Osteoblast (primary cell): Measurements from ENCODE around the gene GABRB3. TPM values are rescaled to one million over a fixed set of nuclear protein-coding genes. Genes with fewer than 3 reads are reported as not detected.

Source experiments
- DNase-seq: peaks from one replicate; pipeline ENCODE4 v3.0.0; 2011; ENCODE audit warnings: low spot score, mixed read lengths; ENCODE audit not compliant: insufficient read length; ENCODE audit errors: missing footprints
- H2AFZ ChIP-seq: 2 replicates; pipeline ENCODE4 v1.6.0; 2011; ENCODE audit warnings: mild to moderate bottlenecking, low read length
- H3K27ac ChIP-seq: 2 replicates; pipeline ENCODE4 v1.5.1; 2011; ENCODE audit warnings: mild to moderate bottlenecking, low read depth, low read length, moderate library complexity
- H3K27me3 ChIP-seq: 2 replicates; pipeline ENCODE4 v1.6.0; 2012; ENCODE audit warnings: mild to moderate bottlenecking, control low read depth, inconsistent platforms, low read length, moderate library complexity; ENCODE audit not compliant: insufficient read depth
- H3K36me3 ChIP-seq: 2 replicates; pipeline ENCODE4 v1.5.1; 2011; ENCODE audit warnings: mild to moderate bottlenecking, low read length, control low read depth, moderate library complexity; ENCODE audit not compliant: insufficient read depth
- H3K4me1 ChIP-seq: 2 replicates; pipeline ENCODE4 v1.5.1; 2011; ENCODE audit warnings: mild to moderate bottlenecking, low read length, control low read depth, moderate library complexity; ENCODE audit not compliant: insufficient read depth
- H3K4me2 ChIP-seq: 2 replicates; pipeline ENCODE4 v1.6.0; 2011; ENCODE audit warnings: mild to moderate bottlenecking, low read length; ENCODE audit not compliant: insufficient read depth
- H3K4me3 ChIP-seq: fragments of 200-600 bp; sonication (generic); 3 replicates; pipeline ENCODE4 v1.5.1; 2012; ENCODE audit warnings: mild to moderate bottlenecking, low read length, inconsistent platforms; ENCODE audit not compliant: insufficient read depth
- H3K79me2 ChIP-seq: 2 replicates; pipeline ENCODE4 v1.6.0; 2012; ENCODE audit warnings: mild to moderate bottlenecking, low read length, control low read depth, inconsistent platforms; ENCODE audit not compliant: insufficient read depth
- H3K9me3 ChIP-seq: 2 replicates; pipeline ENCODE4 v1.5.1; 2011; ENCODE audit warnings: low read depth, low read length, control low read depth
- H4K20me1 ChIP-seq: 2 replicates; pipeline ENCODE4 v1.6.0; 2012; ENCODE audit warnings: mild to moderate bottlenecking, low read length, control low read depth; ENCODE audit not compliant: insufficient read depth
- CTCF ChIP-seq: IDR thresholded peaks from 2 replicates; pipeline ENCODE4 v1.5.1; 2011; ENCODE audit warnings: mild to moderate bottlenecking, low read depth, low read length, moderate library complexity; ENCODE audit errors: extremely low read depth
- total RNA-seq: library from RNA; depleted of rRNA; stranded (reverse); fragments of >200 nt; gene quantifications from 2 replicates; pipeline ENCODE4 v1.2.3, GENCODE V29; 2012

GABRB3 gene
- total RNA-seq, 1 donor: under 0.01 TPM

GRCh38 chr15:26679927-26680326 is 92.9 kb downstream of the GABRB3 start:
- Histone ChIP-seq H3K79me2 (no peaks in the 10 kb centered on the region), H3K4me1 (no peaks in the 10 kb centered on the region), H4K20me1 (no peaks in the 10 kb centered on the region), H3K27me3 (no peaks in the 10 kb centered on the region), H3K36me3 (no peaks in the 10 kb centered on the region), H2AFZ (no peak overlapping the region), H3K4me2 (no peak overlapping the region), H3K4me3 (no peak overlapping the region), H3K27ac (no peak overlapping the region), H3K9me3 (peaks cover 6% of the 10 kb centered on the region)
- DNase-seq: no peak
- TF ChIP-seq CTCF: no peak

- H2AFZ ChIP-seq: no peak overlapping the region
- TF ChIP-seq CTCF: no peak
- no peaks in the 10 kb centered on the region for H3K4me1 ChIP-seq
- H3K79me2 ChIP-seq: no peaks in the 10 kb centered on the region
- DNase-seq: no peak
- no peaks in the 10 kb centered on the region for H3K27me3 ChIP-seq
- H3K4me3 ChIP-seq: no peak overlapping the region
- H3K9me3 ChIP-seq: peaks cover 5% of the 10 kb centered on the region
- no peaks in the 10 kb centered on the region for H3K36me3 ChIP-seq
- H4K20me1 ChIP-seq: no peaks in the 10 kb centered on the region
- no peak overlapping the region for H3K4me2 ChIP-seq
- H3K27ac ChIP-seq: no peak overlapping the region
Measured at GRCh38 chr15:26676115-26676514, 96.8 kb downstream of the GABRB3 start.

GRCh38 chr15:26674467-26674866 is 98.4 kb downstream of the GABRB3 start:
- Histone ChIP-seq H3K27me3 (no peaks in the 10 kb centered on the region), H4K20me1 (no peaks in the 10 kb centered on the region), H3K4me3 (no peak overlapping the region), H3K27ac (no peak overlapping the region), H2AFZ (no peak overlapping the region), H3K79me2 (no peaks in the 10 kb centered on the region), H3K4me2 (no peak overlapping the region), H3K36me3 (no peaks in the 10 kb centered on the region), H3K4me1 (no peaks in the 10 kb centered on the region), H3K9me3 (no peaks in the 10 kb centered on the region)
- DNase-seq: no peak
- no peak for TF ChIP-seq CTCF

- no peak for DNase-seq
- Histone ChIP-seq H3K36me3 (no peaks in the 10 kb centered on the region), H3K4me2 (no peak overlapping the region), H3K9me3 (no peaks in the 10 kb centered on the region), H2AFZ (no peak overlapping the region), H3K4me3 (no peak overlapping the region), H4K20me1 (no peaks in the 10 kb centered on the region), H3K27me3 (no peaks in the 10 kb centered on the region), H3K27ac (no peak overlapping the region), H3K79me2 (no peaks in the 10 kb centered on the region), H3K4me1 (no peaks in the 10 kb centered on the region)
- no peak for TF ChIP-seq CTCF
Measured at GRCh38 chr15:26673445-26673844, 99.4 kb downstream of the GABRB3 start.
